CD14-positive monocyte (primary cell): ENCODE data around the gene HEPACAM. TPM values are rescaled to one million over a fixed set of nuclear protein-coding genes. Genes with fewer than 3 reads are reported as not detected.
A peak's percentile ranks its signal among the peaks of the same experiment; 100 is the strongest.

ENCODE experiments used
- DNase-seq, 3 donors: peaks; one replicate each; pipeline ENCODE4 v3.0.0-alpha.2; 2011 to 2022
- H2AFZ ChIP-seq: 2 replicates; pipeline ENCODE4 v1.6.0; 2012; ENCODE audit warnings: mild to moderate bottlenecking, low read depth, low read length, inconsistent platforms; ENCODE audit not compliant: insufficient read depth, poor library complexity, severe bottlenecking
- H3K27ac ChIP-seq, 2 donors: 1 replicate in 1 of 2; 2 replicates in 1 of 2; pipeline ENCODE4 v1.5.1; 2012 to 2013; ENCODE audit warnings: low read length in 2 of 2, control low read depth in 1 of 2, inconsistent platforms in 1 of 2, low read depth in 1 of 2, mild to moderate bottlenecking in 1 of 2
- H3K27me3 ChIP-seq, 2 donors: one replicate each; pipeline versions ENCODE4 v1.6.0 to v1.6.1; 2011 to 2013; ENCODE audit warnings: low read length in 2 of 2; ENCODE audit not compliant: control insufficient read depth in 2 of 2, insufficient read depth in 2 of 2
- H3K36me3 ChIP-seq, 2 donors: replicated peaks in 1 of 2; 1 replicate in 1 of 2; 2 replicates in 1 of 2; pipeline versions ENCODE4 v1.5.1 to v1.6.1; 2012 to 2013; ENCODE audit warnings: low read length in 2 of 2, control low read depth in 1 of 2, inconsistent platforms in 1 of 2, mild to moderate bottlenecking in 1 of 2; ENCODE audit not compliant: insufficient read depth in 2 of 2, control insufficient read depth in 1 of 2
- H3K4me1 ChIP-seq, 2 donors: 1 replicate in 1 of 2; 2 replicates in 1 of 2; pipeline versions ENCODE4 v1.5.1 to v1.6.1; 2012 to 2013; ENCODE audit warnings: low read length in 2 of 2, control low read depth in 1 of 2, inconsistent platforms in 1 of 2, mild to moderate bottlenecking in 1 of 2, moderate library complexity in 1 of 2; ENCODE audit not compliant: insufficient read depth in 2 of 2, control insufficient read depth in 1 of 2
- H3K4me2 ChIP-seq: replicated peaks from 2 replicates; pipeline ENCODE3; 2012; ENCODE audit warnings: low read length, moderate library complexity, mild to moderate bottlenecking; ENCODE audit not compliant: poor library complexity, severe bottlenecking; ENCODE audit errors: extremely low read depth
- H3K4me3 ChIP-seq, 3 experiments: fragments of 200-600 bp in 1 of 3; sonication (generic) in 1 of 3; replicated peaks in 1 of 3; 1 replicate in 2 of 3; 2 replicates in 1 of 3; pipeline ENCODE4 v1.5.1; 2011 to 2013; ENCODE audit warnings: low read length in 3 of 3, mild to moderate bottlenecking in 3 of 3, control low read depth in 2 of 3, low read depth in 2 of 3, inconsistent platforms in 1 of 3, moderate library complexity in 1 of 3
- H3K79me2 ChIP-seq: 2 replicates; pipeline ENCODE4 v1.6.0; 2012; ENCODE audit warnings: mild to moderate bottlenecking, control low read depth, inconsistent platforms, low read length, moderate library complexity; ENCODE audit not compliant: insufficient read depth
- H3K9ac ChIP-seq: 2 replicates; pipeline ENCODE4 v1.6.0; 2017; ENCODE audit warnings: low read length, mild to moderate bottlenecking; ENCODE audit not compliant: insufficient read depth, poor library complexity, severe bottlenecking
- H3K9me3 ChIP-seq, 2 donors: replicated peaks in 1 of 2; 1 replicate in 1 of 2; 2 replicates in 1 of 2; pipeline versions ENCODE4 v1.5.1 to v1.6.1; 2012 to 2013; ENCODE audit warnings: low read length in 2 of 2, control low read depth in 1 of 2; ENCODE audit not compliant: control insufficient read depth in 1 of 2, insufficient read depth in 1 of 2
- H4K20me1 ChIP-seq: 2 replicates; pipeline ENCODE4 v1.6.0; 2012; ENCODE audit warnings: mild to moderate bottlenecking, low read length, control low read depth, moderate library complexity; ENCODE audit not compliant: insufficient read depth
- H3K27ac Mint-ChIP-seq, 7 donors: one replicate each; pipeline ENCODE4 v1.8.0; 2020; ENCODE audit warnings: mild to moderate bottlenecking in 7 of 7, mixed read lengths in 7 of 7, moderate library complexity in 6 of 7, inconsistent platforms in 2 of 7
- H3K27me3 Mint-ChIP-seq, 3 donors: one replicate each; pipeline ENCODE4 v1.8.0; 2021 to 2022; ENCODE audit warnings: low read depth in 3 of 3, mild to moderate bottlenecking in 3 of 3, mixed read lengths in 3 of 3, moderate library complexity in 3 of 3, inconsistent platforms in 1 of 3
- H3K36me3 Mint-ChIP-seq, 2 donors: one replicate each; pipeline ENCODE4 v1.8.0; 2020; ENCODE audit warnings: mixed read lengths in 2 of 2, inconsistent platforms in 1 of 2, mild to moderate bottlenecking in 1 of 2
- H3K4me1 Mint-ChIP-seq: one replicate; pipeline ENCODE4 v1.8.0; 2020; ENCODE audit warnings: mild to moderate bottlenecking, mixed read lengths
- H3K4me3 Mint-ChIP-seq, 2 donors: one replicate each; pipeline ENCODE4 v1.8.0; 2020; ENCODE audit warnings: mild to moderate bottlenecking in 2 of 2, mixed read lengths in 2 of 2, moderate library complexity in 1 of 2
- H3K9me3 Mint-ChIP-seq, 7 donors: one replicate each; pipeline ENCODE4 v1.8.0; 2020 to 2022; ENCODE audit warnings: mixed read lengths in 7 of 7, mild to moderate bottlenecking in 6 of 7, moderate library complexity in 6 of 7, inconsistent platforms in 2 of 7
- CTCF ChIP-seq: fragments of 200-600 bp; IDR thresholded peaks from one replicate; pipeline ENCODE4 v1.8.0; 2022; ENCODE audit warnings: antibody characterized with exemption, mild to moderate bottlenecking
- WGBS: methylation state at CpG from one replicate; pipeline ENCODE4 v1.1.5; 2013; ENCODE audit warnings: missing lambda C conversion rate; ENCODE audit not compliant: insufficient coverage; 5-methylcytosine and 5-hydroxymethylcytosine counted together
- intact Hi-C, 2 donors: fragments of 100-400 bp; cut with micrococcal nuclease; formaldehyde crosslinking; loops; one replicate each; pipeline versions ENCODE4 v1.15.0 to v1.15.1; 2023
- polyA plus RNA-seq, 3 donors: library from polyadenylated mRNA; depleted of rRNA in 1 of 3; unstranded in 2 of 3; stranded (reverse) in 1 of 3; fragments of 300-500 nt in 2 of 3; fragments of >200 nt in 1 of 3; fragmentation: Illumina TruSeq in 2 of 3; gene quantifications; 1 replicate in 2 of 3; 2 replicates in 1 of 3; pipeline ENCODE4 v1.2.3, GENCODE V29; 2012 to 2021

The HEPACAM gene
- polyA plus RNA-seq, 3 donors = not detected

DNA sequence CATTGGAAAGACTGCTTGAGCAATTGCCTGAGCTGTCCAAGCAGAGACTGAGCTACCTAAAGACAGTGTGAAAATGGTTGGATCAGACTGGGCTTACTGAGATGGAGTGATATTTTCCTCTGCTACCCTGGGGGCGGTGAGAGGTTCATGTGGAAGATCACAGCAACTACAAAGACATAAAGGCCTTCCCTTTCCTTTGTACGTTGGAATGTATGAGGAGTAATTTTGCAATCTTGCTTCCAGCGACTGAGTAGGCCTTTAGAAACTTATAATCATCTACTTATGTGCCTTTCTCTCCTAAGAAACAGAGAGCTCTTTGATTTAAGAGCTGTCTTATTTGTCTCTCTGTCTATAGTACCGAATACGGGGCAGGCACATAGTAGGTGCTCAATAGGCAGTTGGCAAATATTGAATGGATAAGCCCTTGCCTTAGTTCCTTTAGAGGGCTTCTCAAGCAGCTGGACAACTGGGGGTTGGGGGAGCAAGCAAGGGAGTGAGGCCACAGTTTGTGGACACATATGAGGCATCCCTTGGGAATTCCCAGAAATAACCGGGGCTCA is 2.4 kb upstream of the HEPACAM start:
- DNase-seq = no peak
- Histone ChIP-seq H3K27me3 (peaks cover 0 to 2% of the 10 kb centered on the region in 2 donors), H3K4me3 (no peak overlapping the region), H3K9me3 (peaks cover 0 to 5% of the 10 kb centered on the region in 2 donors), H2AFZ (no peak overlapping the region), H3K9ac (no peak overlapping the region), H3K36me3 (no peaks in the 10 kb centered on the region), H3K27ac (no peak overlapping the region), H3K79me2 (no peaks in the 10 kb centered on the region), H3K4me2 (no peak overlapping the region), H4K20me1 (no peaks in the 10 kb centered on the region), H3K4me1 (no peaks in the 10 kb centered on the region)
- Mint-ChIP-seq H3K36me3 (no peaks in the 10 kb centered on the region), H3K4me3 (no peak overlapping the region), H3K27me3 (peaks cover 2 to 8% (median 6%) of the 10 kb centered on the region in 3 donors), H3K4me1 (no peaks in the 10 kb centered on the region), H3K27ac (peak overlapping the region in 1 of 7 donors; percentile 26), H3K9me3 (peaks cover 2 to 13% (median 5%) of the 10 kb centered on the region in 7 donors)
- intact Hi-C loops = no loop called here
- no peak for TF ChIP-seq CTCF
- 100% methylated on average over 2 of the region's 6 CpGs for WGBS

- H3K4me1 Mint-ChIP-seq = no peaks in the 10 kb centered on the region
- 40% methylated on average over 1 of the region's 3 CpGs for WGBS
Observed at GRCh38 chr11:124937336-124937935, 1.6 kb upstream of the HEPACAM start.

More at GRCh38 chr11:124937336-124937935, 1.6 kb upstream of the HEPACAM start:
- no peak overlapping the region for H3K27ac ChIP-seq
- no peak overlapping the region for H3K27ac Mint-ChIP-seq
- H3K9me3 ChIP-seq = peaks cover 0 to 5% of the 10 kb centered on the region in 2 donors
- no peaks in the 10 kb centered on the region for H3K36me3 ChIP-seq
- peaks cover 2 to 13% (median 5%) of the 10 kb centered on the region in 7 donors for H3K9me3 Mint-ChIP-seq
- H2AFZ ChIP-seq = no peak overlapping the region
- no peak overlapping the region for H3K4me2 ChIP-seq
- no peak for DNase-seq
- TF ChIP-seq CTCF = no peak
- no peaks in the 10 kb centered on the region for H3K36me3 Mint-ChIP-seq
- intact Hi-C loops = no loop called here
- H3K9ac ChIP-seq = no peak overlapping the region
- peaks cover 0 to 2% of the 10 kb centered on the region in 2 donors for H3K27me3 ChIP-seq
- H3K4me1 ChIP-seq = no peaks in the 10 kb centered on the region
- H3K4me3 ChIP-seq = no peak overlapping the region
- H3K27me3 Mint-ChIP-seq = peaks cover 2 to 8% (median 5%) of the 10 kb centered on the region in 3 donors
- no peaks in the 10 kb centered on the region for H3K79me2 ChIP-seq
- no peaks in the 10 kb centered on the region for H4K20me1 ChIP-seq
- no peak overlapping the region for H3K4me3 Mint-ChIP-seq
